ENCODE results near the gene UBAP1.

GRCh38 chr9:34134521-34134920 is 44.3 kb upstream of the UBAP1 start:
- TF ChIP-seq, protein P1, sequence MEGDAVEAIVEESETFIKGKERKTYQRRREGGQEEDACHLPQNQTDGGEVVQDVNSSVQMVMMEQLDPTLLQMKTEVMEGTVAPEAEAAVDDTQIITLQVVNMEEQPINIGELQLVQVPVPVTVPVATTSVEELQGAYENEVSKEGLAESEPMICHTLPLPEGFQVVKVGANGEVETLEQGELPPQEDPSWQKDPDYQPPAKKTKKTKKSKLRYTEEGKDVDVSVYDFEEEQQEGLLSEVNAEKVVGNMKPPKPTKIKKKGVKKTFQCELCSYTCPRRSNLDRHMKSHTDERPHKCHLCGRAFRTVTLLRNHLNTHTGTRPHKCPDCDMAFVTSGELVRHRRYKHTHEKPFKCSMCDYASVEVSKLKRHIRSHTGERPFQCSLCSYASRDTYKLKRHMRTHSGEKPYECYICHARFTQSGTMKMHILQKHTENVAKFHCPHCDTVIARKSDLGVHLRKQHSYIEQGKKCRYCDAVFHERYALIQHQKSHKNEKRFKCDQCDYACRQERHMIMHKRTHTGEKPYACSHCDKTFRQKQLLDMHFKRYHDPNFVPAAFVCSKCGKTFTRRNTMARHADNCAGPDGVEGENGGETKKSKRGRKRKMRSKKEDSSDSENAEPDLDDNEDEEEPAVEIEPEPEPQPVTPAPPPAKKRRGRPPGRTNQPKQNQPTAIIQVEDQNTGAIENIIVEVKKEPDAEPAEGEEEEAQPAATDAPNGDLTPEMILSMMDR (IDR thresholded peaks at IDR 0.05): no peak
- TF ChIP-seq POLR2AphosphoS5 (IDR thresholded peaks at IDR 0.05) (no peak), POLR2A (IDR thresholded peaks at IDR 0.05) (no peak)
